Glutamatergic neuron (in vitro differentiated cells): ENCODE results near the gene TNFRSF13B. TPM values are rescaled to one million over a fixed set of nuclear protein-coding genes. Genes with fewer than 3 reads are reported as not detected.

Experiments
- DNase-seq: peaks from one replicate; pipeline ENCODE4 v3.0.0; 2022
- H3K27ac Mint-ChIP-seq: one replicate; pipeline ENCODE4 v1.8.0; 2020; ENCODE audit warnings: mild to moderate bottlenecking, mixed read lengths, inconsistent platforms; ENCODE audit not compliant: unreplicated experiment
- H3K27me3 Mint-ChIP-seq: one replicate; pipeline ENCODE4 v1.8.0; 2020; ENCODE audit warnings: mild to moderate bottlenecking, moderate library complexity, mixed read lengths, inconsistent platforms; ENCODE audit not compliant: unreplicated experiment
- H3K36me3 Mint-ChIP-seq: one replicate; pipeline ENCODE4 v1.8.0; 2020; ENCODE audit warnings: mild to moderate bottlenecking, mixed read lengths, inconsistent platforms; ENCODE audit not compliant: unreplicated experiment
- H3K4me1 Mint-ChIP-seq: one replicate; pipeline ENCODE4 v1.8.0; 2020; ENCODE audit warnings: mild to moderate bottlenecking, low read depth, mixed read lengths, inconsistent platforms; ENCODE audit not compliant: unreplicated experiment
- H3K4me3 Mint-ChIP-seq: one replicate; pipeline ENCODE4 v1.8.0; 2020; ENCODE audit warnings: mild to moderate bottlenecking, mixed read lengths, inconsistent platforms; ENCODE audit not compliant: unreplicated experiment
- H3K9me3 Mint-ChIP-seq: one replicate; pipeline ENCODE4 v1.8.0; 2020; ENCODE audit warnings: mild to moderate bottlenecking, moderate library complexity, mixed read lengths, inconsistent platforms; ENCODE audit not compliant: unreplicated experiment
- total RNA-seq: library from RNA; stranded (reverse); fragmentation: NEBNext Ultra II Directional; extraction: Animal tissue kit (Norgen Biotek cat#: 25700); gene quantifications from one replicate; pipeline ENCODE4 v1.2.1, GENCODE V29; 2021; ENCODE audit not compliant: unreplicated experiment
- TF ChIP-seq, protein P1 (sequence below): fragments of 200-600 bp; sonication (generic); IDR thresholded peaks from one replicate; pipeline ENCODE4 v1.5.0; 2021; ENCODE audit not compliant: partially characterized antibody, unreplicated experiment

Gene TNFRSF13B
- total RNA-seq, 1 donor from 2014 or later: not detected

DNA sequence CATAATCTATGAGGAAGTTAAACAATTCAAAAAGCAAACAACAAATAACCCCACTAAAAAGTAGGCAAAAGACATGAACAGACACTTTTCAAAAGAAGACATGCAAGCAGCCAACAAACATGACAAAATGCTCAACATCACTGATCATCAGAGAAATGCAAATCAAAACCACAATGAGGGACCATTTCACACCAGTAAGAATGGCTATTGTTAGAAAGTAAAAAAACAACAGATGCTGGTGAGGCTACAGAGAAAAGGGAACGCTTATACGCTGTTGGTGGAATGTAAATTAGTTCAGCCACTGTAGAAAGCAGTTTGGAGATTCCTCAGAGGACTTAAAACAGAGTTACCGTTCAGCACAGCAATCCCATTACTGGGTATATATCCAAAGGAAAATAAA is 24.4 kb downstream of the TNFRSF13B start:
- Mint-ChIP-seq H3K27ac (no peak overlapping the region), H3K4me3 (no peak overlapping the region), H3K27me3 (peaks cover 7% of the 10 kb centered on the region), H3K9me3 (peaks cover 14% of the 10 kb centered on the region), H3K36me3 (peaks cover 32% of the 10 kb centered on the region), H3K4me1 (peaks cover 11% of the 10 kb centered on the region)
- no peak for DNase-seq
- TF ChIP-seq, protein P1, sequence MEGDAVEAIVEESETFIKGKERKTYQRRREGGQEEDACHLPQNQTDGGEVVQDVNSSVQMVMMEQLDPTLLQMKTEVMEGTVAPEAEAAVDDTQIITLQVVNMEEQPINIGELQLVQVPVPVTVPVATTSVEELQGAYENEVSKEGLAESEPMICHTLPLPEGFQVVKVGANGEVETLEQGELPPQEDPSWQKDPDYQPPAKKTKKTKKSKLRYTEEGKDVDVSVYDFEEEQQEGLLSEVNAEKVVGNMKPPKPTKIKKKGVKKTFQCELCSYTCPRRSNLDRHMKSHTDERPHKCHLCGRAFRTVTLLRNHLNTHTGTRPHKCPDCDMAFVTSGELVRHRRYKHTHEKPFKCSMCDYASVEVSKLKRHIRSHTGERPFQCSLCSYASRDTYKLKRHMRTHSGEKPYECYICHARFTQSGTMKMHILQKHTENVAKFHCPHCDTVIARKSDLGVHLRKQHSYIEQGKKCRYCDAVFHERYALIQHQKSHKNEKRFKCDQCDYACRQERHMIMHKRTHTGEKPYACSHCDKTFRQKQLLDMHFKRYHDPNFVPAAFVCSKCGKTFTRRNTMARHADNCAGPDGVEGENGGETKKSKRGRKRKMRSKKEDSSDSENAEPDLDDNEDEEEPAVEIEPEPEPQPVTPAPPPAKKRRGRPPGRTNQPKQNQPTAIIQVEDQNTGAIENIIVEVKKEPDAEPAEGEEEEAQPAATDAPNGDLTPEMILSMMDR: no peak

DNA sequence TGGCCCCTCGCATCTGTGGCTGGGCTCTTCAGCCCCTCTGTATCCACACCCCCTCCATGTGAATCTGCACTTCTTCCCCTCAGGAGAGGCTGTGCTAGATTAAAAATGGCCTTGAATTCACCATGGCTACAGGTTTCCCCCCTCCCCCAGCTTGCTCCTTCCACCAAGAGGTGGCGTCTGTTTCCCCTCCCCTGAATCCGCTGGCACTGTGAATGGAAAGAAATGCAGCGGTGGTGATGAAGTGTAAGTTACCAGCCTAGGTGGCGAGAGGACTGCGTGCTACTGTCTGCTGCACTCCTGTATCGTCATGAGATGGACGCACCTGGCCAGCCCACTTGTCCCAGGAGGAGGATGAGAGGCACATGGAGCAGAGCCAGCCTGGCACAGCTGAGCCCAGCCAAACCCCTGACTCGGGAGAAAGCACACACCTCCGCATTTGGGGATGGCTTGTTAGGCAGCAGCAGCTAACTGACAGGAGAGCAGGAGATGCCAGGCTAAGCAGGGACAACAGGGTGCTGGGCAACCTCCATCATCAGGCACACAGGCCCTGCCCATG is 26.2 kb downstream of the TNFRSF13B start:
- TF ChIP-seq, protein P1: no peak
- Mint-ChIP-seq H3K27ac (no peak overlapping the region), H3K36me3 (peaks cover 27% of the 10 kb centered on the region), H3K9me3 (peaks cover 22% of the 10 kb centered on the region), H3K27me3 (peaks cover 8% of the 10 kb centered on the region), H3K4me1 (peaks cover 15% of the 10 kb centered on the region), H3K4me3 (no peak overlapping the region)
- DNase-seq: no peak

DNA sequence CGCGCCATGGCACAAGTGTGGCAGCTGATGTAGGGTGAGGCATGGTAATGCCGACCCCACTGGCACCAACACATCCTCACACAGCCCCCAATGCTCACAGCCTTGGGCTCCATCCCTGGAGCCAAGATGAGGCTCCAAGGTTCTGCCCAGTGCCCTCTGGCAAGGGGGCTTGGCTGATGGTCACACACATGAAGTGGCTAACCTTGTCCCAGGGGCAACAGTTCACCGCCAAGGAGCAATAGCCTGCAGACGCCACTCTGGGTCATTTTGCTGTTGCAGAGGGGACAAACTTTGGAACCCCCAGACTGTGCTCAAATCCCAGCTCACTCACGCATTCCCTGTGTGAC is 26.8 kb downstream of the TNFRSF13B start:
- no peak overlapping the region for H3K27ac Mint-ChIP-seq
- H3K4me3 Mint-ChIP-seq: no peak overlapping the region
- H3K27me3 Mint-ChIP-seq: peaks cover 8% of the 10 kb centered on the region
- TF ChIP-seq, protein P1: no peak
- peaks cover 22% of the 10 kb centered on the region for H3K9me3 Mint-ChIP-seq
- peaks cover 17% of the 10 kb centered on the region for H3K4me1 Mint-ChIP-seq
- H3K36me3 Mint-ChIP-seq: peaks cover 26% of the 10 kb centered on the region
- DNase-seq: no peak

DNA sequence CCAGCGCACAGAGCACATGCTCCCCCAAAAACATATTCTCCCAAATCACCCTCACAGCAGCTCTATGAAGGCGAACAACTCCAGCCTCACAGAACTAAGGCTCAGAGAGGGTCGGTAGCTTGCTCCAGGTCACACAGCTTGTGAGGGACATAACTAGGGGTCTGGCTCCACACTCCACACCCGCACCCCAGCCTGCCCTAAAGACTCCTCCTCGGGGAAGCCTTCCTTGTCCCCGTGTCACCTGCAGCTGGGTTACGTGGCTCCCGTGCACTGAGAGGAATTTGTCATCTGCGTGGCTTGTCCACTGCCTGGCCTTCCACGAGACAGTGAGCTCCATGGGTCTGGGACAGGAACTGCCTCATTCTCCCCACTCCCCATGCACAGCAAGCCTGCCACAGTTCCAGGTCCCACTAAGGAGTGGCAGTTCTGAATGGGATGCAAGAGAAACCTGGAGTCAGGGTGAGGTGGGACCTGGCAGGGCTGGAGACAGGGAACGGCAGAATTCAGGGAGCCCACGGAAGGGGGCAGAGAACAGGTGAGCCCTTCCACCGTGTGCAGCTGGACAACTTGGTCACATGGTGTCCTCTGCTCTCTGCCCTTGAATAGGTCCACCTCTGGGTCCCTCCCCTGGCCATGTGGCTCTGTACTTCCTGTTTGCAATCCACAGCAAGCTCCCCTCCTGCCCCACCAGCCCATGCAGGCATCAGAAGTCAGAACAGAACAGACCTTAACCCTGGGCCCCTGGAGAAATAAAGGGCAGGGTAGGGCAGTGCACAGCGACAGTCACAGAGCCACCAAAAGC is 27.4 kb downstream of the TNFRSF13B start:
- H3K27me3 Mint-ChIP-seq: peaks cover 8% of the 10 kb centered on the region
- H3K4me1 Mint-ChIP-seq: peaks cover 17% of the 10 kb centered on the region
- TF ChIP-seq, protein P1: no peak
- H3K4me3 Mint-ChIP-seq: no peak overlapping the region
- H3K36me3 Mint-ChIP-seq: peaks cover 26% of the 10 kb centered on the region
- DNase-seq: no peak
- H3K27ac Mint-ChIP-seq: no peak overlapping the region
- peaks cover 22% of the 10 kb centered on the region for H3K9me3 Mint-ChIP-seq
